ENCODE data around the gene MRPS26. TPM values are rescaled to one million over a fixed set of nuclear protein-coding genes. Genes with fewer than 3 reads are reported as not detected.

MRPS26 gene
- total RNA-seq, 1 experiment from 2014 or later, result 84.3 TPM

DNA sequence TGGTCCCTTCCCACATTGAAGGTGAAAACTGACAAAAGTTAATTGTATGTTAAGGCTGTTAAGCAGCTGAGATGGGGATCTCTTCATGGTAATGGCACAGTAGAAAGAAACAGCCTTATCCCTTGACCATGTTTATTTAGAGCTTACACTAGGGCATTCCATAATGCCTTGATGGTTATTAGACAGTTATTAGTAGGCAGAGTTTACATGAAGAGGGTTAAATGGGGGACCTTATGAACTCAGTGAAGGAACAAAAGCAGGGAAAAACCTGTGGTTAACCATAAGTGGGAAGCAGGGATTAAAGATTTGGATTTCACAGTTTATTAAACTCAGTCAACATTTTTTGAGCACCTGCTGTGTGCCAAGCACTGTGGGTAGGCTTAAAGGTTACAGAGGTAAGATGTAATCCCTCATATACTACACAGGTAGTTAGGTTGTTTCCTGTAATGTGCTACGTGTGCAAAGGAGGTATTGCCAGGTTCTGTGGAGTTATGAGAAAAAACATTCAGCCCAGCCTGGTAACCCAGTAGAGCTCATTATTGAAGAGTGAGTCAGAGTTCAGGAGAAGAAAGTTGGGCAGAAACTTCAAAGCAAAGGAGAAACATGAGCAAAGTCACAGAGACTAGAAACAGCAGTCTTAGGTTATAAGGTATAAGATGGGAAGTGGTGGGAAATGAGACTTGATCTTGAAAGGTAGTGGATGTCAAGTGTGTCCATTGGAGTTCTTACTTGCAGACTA lies 34.7 kb upstream of the MRPS26 start:
- CTCF ChIA-PET, result no interaction called here

More for the DNA sequence above, 34.7 kb upstream of the MRPS26 start:
- Histone ChIP-seq H3K9me2 (ENCODE audit: insufficient read depth) (no peaks in the 10 kb centered on the region), H3K27ac (ENCODE audit: low read depth, low read length) (no peak overlapping the region), H3K4me3 (replicated peaks in 1 of 2; ENCODE audit: low read depth in 1 of 2, low read length in 2 of 2) (no peak overlapping the region), H3K4me1 (ENCODE audit: control insufficient read depth in 1 of 2, insufficient read depth in 2 of 2, low read length in 2 of 2) (peaks cover 6 to 10% of the 10 kb centered on the region in 2 experiments), H3K9ac (ENCODE audit: low read length) (no peak overlapping the region), H3K4me2 (ENCODE audit: low read length) (peak overlapping the region; percentile 6; the same call in 1 of the 2 replicates), H4K20me1 (ENCODE audit: insufficient read depth) (no peaks in the 10 kb centered on the region), H3K79me2 (ENCODE audit: insufficient read depth, low read length) (no peaks in the 10 kb centered on the region), H3K9me3 (ENCODE audit: control insufficient read depth in 1 of 2, insufficient read depth in 1 of 2, low read depth in 1 of 2, low read length in 2 of 2) (no peaks in the 10 kb centered on the region), H2AFZ (ENCODE audit: low read depth, low read length, poor library complexity, severe bottlenecking) (no peak overlapping the region), H3K27me3 (ENCODE audit: insufficient read depth, low read length) (no peaks in the 10 kb centered on the region), H3K36me3 (ENCODE audit: control insufficient read depth in 1 of 2, insufficient read depth in 2 of 2, low read length in 2 of 2) (peaks cover 4 to 14% of the 10 kb centered on the region in 2 experiments; a peak in 2 of 4 replicates)
- BruUV-seq (replicated peaks), result no TSS peak
- ATAC-seq, result peak; percentile 62
- no peak for DNase-seq (ENCODE audit: low read depth, low spot score)
- RAD21 ChIA-PET (ENCODE audit: low non-redundant PET in 1 of 2, low total read pairs in 2 of 2, uncharacterized antibody in 2 of 2, unreplicated experiment in 2 of 2), result interaction anchor here in 1 of 2 experiments (0.9 kb wide), 1 partner anchor 10 kb away, joined by 3 read pairs; no protein-coding TSS in a partner anchor
- no peak for TF ChIP-seq CEBPB (IDR thresholded peaks at IDR 0.05; ENCODE audit: low read depth)
- TF ChIP-seq, protein P1, sequence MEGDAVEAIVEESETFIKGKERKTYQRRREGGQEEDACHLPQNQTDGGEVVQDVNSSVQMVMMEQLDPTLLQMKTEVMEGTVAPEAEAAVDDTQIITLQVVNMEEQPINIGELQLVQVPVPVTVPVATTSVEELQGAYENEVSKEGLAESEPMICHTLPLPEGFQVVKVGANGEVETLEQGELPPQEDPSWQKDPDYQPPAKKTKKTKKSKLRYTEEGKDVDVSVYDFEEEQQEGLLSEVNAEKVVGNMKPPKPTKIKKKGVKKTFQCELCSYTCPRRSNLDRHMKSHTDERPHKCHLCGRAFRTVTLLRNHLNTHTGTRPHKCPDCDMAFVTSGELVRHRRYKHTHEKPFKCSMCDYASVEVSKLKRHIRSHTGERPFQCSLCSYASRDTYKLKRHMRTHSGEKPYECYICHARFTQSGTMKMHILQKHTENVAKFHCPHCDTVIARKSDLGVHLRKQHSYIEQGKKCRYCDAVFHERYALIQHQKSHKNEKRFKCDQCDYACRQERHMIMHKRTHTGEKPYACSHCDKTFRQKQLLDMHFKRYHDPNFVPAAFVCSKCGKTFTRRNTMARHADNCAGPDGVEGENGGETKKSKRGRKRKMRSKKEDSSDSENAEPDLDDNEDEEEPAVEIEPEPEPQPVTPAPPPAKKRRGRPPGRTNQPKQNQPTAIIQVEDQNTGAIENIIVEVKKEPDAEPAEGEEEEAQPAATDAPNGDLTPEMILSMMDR (IDR thresholded peaks at IDR 0.05 in 2 of 3, conservative IDR thresholded peaks at IDR 0.05 in 1 of 3; ENCODE audit: borderline replicate concordance in 1 of 3, insufficient read depth in 1 of 3, low read depth in 2 of 3, low read length in 2 of 3), result no peak
- TF ChIP-seq TCF7L2 (IDR thresholded peaks at IDR 0.05; ENCODE audit: borderline replicate concordance, extremely low read depth, insufficient read depth, insufficient read length), result no peak
- no peak for TF ChIP-seq ZFX (IDR thresholded peaks at IDR 0.05)
- TF ChIP-seq SIN3A (IDR thresholded peaks at IDR 0.05; ENCODE audit: low read depth), result no peak
- TF ChIP-seq RAD21 (IDR thresholded peaks at IDR 0.05; ENCODE audit: low read depth), result no peak
- TF ChIP-seq YY1 (IDR thresholded peaks at IDR 0.05; ENCODE audit: extremely low read depth, insufficient replicate concordance, low read depth, low read length), result no peak
- TF ChIP-seq FOSL1 (IDR thresholded peaks at IDR 0.05; ENCODE audit: low read depth), result no peak
- no peak for TF ChIP-seq EGR1 (IDR thresholded peaks at IDR 0.05; ENCODE audit: low read depth)
- no peak for TF ChIP-seq SRF (IDR thresholded peaks at IDR 0.05; ENCODE audit: low read depth)
- TF ChIP-seq, protein P2, sequence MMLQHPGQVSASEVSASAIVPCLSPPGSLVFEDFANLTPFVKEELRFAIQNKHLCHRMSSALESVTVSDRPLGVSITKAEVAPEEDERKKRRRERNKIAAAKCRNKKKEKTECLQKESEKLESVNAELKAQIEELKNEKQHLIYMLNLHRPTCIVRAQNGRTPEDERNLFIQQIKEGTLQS (IDR thresholded peaks at IDR 0.05), result no peak
- TF ChIP-seq, protein P3, sequence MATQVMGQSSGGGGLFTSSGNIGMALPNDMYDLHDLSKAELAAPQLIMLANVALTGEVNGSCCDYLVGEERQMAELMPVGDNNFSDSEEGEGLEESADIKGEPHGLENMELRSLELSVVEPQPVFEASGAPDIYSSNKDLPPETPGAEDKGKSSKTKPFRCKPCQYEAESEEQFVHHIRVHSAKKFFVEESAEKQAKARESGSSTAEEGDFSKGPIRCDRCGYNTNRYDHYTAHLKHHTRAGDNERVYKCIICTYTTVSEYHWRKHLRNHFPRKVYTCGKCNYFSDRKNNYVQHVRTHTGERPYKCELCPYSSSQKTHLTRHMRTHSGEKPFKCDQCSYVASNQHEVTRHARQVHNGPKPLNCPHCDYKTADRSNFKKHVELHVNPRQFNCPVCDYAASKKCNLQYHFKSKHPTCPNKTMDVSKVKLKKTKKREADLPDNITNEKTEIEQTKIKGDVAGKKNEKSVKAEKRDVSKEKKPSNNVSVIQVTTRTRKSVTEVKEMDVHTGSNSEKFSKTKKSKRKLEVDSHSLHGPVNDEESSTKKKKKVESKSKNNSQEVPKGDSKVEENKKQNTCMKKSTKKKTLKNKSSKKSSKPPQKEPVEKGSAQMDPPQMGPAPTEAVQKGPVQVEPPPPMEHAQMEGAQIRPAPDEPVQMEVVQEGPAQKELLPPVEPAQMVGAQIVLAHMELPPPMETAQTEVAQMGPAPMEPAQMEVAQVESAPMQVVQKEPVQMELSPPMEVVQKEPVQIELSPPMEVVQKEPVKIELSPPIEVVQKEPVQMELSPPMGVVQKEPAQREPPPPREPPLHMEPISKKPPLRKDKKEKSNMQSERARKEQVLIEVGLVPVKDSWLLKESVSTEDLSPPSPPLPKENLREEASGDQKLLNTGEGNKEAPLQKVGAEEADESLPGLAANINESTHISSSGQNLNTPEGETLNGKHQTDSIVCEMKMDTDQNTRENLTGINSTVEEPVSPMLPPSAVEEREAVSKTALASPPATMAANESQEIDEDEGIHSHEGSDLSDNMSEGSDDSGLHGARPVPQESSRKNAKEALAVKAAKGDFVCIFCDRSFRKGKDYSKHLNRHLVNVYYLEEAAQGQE (IDR thresholded peaks at IDR 0.05; ENCODE audit: low read depth), result no peak
- no peak for TF ChIP-seq ELF1 (IDR thresholded peaks at IDR 0.05; ENCODE audit: borderline replicate concordance, low read depth)
- TF ChIP-seq CBX3 (IDR thresholded peaks at IDR 0.05; ENCODE audit: low read depth), result no peak
- no peak for TF ChIP-seq EZH2phosphoT487 (IDR thresholded peaks at IDR 0.05; ENCODE audit: borderline replicate concordance)
- TF ChIP-seq SP1 (IDR thresholded peaks at IDR 0.05; ENCODE audit: low read depth), result no peak
- TF ChIP-seq, protein P4, sequence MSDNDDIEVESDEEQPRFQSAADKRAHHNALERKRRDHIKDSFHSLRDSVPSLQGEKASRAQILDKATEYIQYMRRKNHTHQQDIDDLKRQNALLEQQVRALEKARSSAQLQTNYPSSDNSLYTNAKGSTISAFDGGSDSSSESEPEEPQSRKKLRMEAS (IDR thresholded peaks at IDR 0.05), result no peak
- intact Hi-C loops (cut with micrococcal nuclease), result no loop called here
- POLR2A ChIA-PET, result no interaction called here

Data from HCT116 (cell line).